WTC11 (cell line): Measurements from ENCODE around the gene MRTFB.

Source experiments
- E2F4 ChIP-seq: sonication (generic); formaldehyde crosslinking; IDR thresholded peaks from 2 replicates; pipeline ENCODE4 v1.8.1; 2022; ENCODE audit warnings: low read depth, mild to moderate bottlenecking, moderate library complexity, missing genetic modification reagents, borderline replicate concordance
- ETV6 ChIP-seq: sonication (generic); formaldehyde crosslinking; IDR thresholded peaks from 2 replicates; pipeline ENCODE4 v1.8.1; 2022; ENCODE audit warnings: mild to moderate bottlenecking, missing genetic modification reagents
- FOXK1 ChIP-seq: sonication (generic); formaldehyde crosslinking; IDR thresholded peaks from 2 replicates; pipeline ENCODE4 v1.8.0; 2022; ENCODE audit warnings: mild to moderate bottlenecking, moderate library complexity, missing genetic modification reagents
- HMGA2 ChIP-seq: fragments of 250-450 bp; sonication (Bioruptor Pico); IDR thresholded peaks from 2 replicates; pipeline ENCODE4 v1.4.0; 2021; ENCODE audit warnings: mild to moderate bottlenecking, moderate library complexity
- SMAD4 ChIP-seq: sonication (generic); formaldehyde crosslinking; IDR thresholded peaks from 2 replicates; pipeline ENCODE4 v1.8.0; 2022; ENCODE audit warnings: mild to moderate bottlenecking, missing genetic modification reagents
- SP1 ChIP-seq: sonication (generic); formaldehyde crosslinking; conservative IDR thresholded peaks from 2 replicates; pipeline ENCODE4 v1.8.1; 2022; ENCODE audit warnings: missing genetic modification reagents
- TCF7 ChIP-seq: sonication (generic); formaldehyde crosslinking; IDR thresholded peaks from 2 replicates; pipeline ENCODE4 v1.8.0; 2022; ENCODE audit warnings: mild to moderate bottlenecking, low read depth, missing genetic modification reagents, moderate library complexity
- ZNF138 ChIP-seq: sonication (generic); formaldehyde crosslinking; conservative IDR thresholded peaks from 2 replicates; pipeline ENCODE4 v1.8.1; 2022; ENCODE audit warnings: mild to moderate bottlenecking, moderate library complexity, missing genetic modification reagents
- ZNF396 ChIP-seq: fragments of 250-450 bp; sonication (Bioruptor Pico); IDR thresholded peaks from 2 replicates; pipeline ENCODE4 v1.8.0; 2021; ENCODE audit warnings: mild to moderate bottlenecking, moderate library complexity, borderline replicate concordance
- ZNF416 ChIP-seq: fragments of 250-450 bp; sonication (Bioruptor Pico); IDR thresholded peaks from 2 replicates; pipeline ENCODE4 v1.9.0; 2021; ENCODE audit warnings: mild to moderate bottlenecking, inconsistent platforms
- TF ChIP-seq, protein P1 (sequence below): fragments of 200-600 bp; IDR thresholded peaks from 2 replicates; pipeline ENCODE4 v1.8.0; 2022; ENCODE audit warnings: antibody characterized with exemption
- TF ChIP-seq, protein P2 (sequence below): sonication (generic); formaldehyde crosslinking; IDR thresholded peaks from 2 replicates; pipeline ENCODE4 v1.8.1; 2022; ENCODE audit warnings: mild to moderate bottlenecking, moderate library complexity, missing genetic modification reagents
- TF ChIP-seq, protein P3 (sequence below): sonication (generic); formaldehyde crosslinking; IDR thresholded peaks from 2 replicates; pipeline ENCODE4 v1.8.1; 2023; ENCODE audit warnings: mild to moderate bottlenecking, missing genetic modification reagents, moderate library complexity

DNA sequence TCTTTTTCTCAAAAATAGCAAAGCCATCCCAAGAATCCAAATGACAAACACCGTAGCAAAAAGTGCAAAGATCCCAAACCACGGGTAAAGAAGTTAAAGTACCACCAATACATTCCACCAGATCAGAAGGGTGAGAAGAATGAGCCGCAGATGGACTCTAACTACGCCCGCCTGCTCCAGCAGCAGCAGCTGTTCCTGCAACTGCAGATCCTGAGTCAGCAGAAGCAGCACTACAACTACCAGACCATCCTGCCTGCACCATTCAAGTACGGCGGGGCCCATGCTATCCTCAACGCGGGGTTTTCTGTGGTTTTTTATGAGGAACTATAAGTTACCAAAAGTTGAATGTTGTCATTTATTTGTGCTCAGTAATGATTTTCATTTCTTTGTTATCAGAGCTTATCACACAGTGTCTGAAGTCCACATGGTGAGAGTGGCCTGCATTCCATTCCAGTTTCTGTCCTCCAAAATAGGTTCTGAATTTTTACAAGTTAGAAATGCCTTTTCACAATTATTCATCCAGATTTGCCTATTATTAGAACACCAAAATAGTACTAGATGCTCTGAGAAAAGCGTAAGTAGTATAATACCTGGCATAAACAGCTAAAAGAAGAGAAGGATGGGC is 169.2 kb downstream of the MRTFB start:
- TF ChIP-seq, protein P1, sequence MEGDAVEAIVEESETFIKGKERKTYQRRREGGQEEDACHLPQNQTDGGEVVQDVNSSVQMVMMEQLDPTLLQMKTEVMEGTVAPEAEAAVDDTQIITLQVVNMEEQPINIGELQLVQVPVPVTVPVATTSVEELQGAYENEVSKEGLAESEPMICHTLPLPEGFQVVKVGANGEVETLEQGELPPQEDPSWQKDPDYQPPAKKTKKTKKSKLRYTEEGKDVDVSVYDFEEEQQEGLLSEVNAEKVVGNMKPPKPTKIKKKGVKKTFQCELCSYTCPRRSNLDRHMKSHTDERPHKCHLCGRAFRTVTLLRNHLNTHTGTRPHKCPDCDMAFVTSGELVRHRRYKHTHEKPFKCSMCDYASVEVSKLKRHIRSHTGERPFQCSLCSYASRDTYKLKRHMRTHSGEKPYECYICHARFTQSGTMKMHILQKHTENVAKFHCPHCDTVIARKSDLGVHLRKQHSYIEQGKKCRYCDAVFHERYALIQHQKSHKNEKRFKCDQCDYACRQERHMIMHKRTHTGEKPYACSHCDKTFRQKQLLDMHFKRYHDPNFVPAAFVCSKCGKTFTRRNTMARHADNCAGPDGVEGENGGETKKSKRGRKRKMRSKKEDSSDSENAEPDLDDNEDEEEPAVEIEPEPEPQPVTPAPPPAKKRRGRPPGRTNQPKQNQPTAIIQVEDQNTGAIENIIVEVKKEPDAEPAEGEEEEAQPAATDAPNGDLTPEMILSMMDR: no peak
- no peak for TF ChIP-seq ZNF396
- no peak for TF ChIP-seq TCF7 (CRISPR knock-in tag)
- TF ChIP-seq ZNF138 (CRISPR knock-in tag): no peak
- no peak for TF ChIP-seq SMAD4
- no peak for TF ChIP-seq ZNF416
- no peak for TF ChIP-seq ETV6 (CRISPR knock-in tag)
- TF ChIP-seq E2F4: no peak
- no peak for TF ChIP-seq HMGA2
- TF ChIP-seq, protein P2, sequence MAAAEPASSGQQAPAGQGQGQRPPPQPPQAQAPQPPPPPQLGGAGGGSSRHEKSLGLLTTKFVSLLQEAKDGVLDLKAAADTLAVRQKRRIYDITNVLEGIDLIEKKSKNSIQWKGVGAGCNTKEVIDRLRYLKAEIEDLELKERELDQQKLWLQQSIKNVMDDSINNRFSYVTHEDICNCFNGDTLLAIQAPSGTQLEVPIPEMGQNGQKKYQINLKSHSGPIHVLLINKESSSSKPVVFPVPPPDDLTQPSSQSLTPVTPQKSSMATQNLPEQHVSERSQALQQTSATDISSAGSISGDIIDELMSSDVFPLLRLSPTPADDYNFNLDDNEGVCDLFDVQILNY (CRISPR knock-in tag): no peak
- TF ChIP-seq, protein P3, sequence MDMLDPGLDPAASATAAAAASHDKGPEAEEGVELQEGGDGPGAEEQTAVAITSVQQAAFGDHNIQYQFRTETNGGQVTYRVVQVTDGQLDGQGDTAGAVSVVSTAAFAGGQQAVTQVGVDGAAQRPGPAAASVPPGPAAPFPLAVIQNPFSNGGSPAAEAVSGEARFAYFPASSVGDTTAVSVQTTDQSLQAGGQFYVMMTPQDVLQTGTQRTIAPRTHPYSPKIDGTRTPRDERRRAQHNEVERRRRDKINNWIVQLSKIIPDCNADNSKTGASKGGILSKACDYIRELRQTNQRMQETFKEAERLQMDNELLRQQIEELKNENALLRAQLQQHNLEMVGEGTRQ (CRISPR knock-in tag): no peak
- TF ChIP-seq FOXK1 (CRISPR knock-in tag): no peak
- no peak for TF ChIP-seq SP1 (CRISPR knock-in tag)
